ENCODE data around the gene TSPAN31. TPM values are rescaled to one million over a fixed set of nuclear protein-coding genes. Genes with fewer than 3 reads are reported as not detected.
"Not testable (repeated sequence)": the region's sequence is repeated elsewhere in the genome, so short reads cannot be mapped to it uniquely, and the experiment has no call there.

TSPAN31 gene
- total RNA-seq, 1 experiment from 2014 or later: 46.9 TPM

DNA sequence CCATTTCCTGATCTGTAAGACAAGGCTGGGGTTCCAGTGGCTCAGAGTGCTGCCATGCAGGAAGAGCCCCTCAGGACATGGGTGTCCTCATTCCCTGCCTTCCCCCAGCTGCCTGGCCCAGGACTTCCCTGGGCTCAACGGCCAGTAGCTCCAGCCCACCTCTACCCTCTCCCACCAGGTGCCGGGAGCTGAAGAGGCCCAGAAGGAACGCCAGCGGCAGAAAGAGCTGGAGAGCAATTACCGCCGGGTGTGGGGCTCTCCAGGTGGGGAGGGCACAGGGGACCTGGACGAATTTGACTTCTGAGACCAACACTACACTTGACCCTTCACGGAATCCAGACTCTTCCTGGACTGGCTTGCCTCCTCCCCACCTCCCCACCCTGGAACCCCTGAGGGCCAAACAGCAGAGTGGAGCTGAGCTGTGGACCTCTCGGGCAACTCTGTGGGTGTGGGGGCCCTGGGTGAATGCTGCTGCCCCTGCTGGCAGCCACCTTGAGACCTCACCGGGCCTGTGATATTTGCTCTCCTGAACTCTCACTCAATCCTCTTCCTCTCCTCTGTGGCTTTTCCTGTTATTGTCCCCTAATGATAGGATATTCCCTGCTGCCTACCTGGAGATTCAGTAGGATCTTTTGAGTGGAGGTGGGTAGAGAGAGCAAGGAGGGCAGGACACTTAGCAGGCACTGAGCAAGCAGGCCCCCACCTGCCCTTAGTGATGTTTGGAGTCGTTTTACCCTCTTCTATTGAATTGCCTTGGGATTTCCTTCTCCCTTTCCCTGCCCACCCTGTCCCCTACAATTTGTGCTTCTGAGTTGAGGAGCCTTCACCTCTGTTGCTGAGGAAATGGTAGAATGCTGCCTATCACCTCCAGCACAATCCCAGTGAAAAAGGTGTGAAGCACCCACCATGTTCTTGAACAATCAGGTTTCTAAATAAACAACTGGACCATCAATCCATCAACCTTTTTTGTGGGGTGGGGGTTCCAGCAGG, 23.9 kb upstream of the TSPAN31 start:
- DNase-seq (ENCODE audit: low spot score): no peak
- in situ Hi-C loops (cut with HindIII; ENCODE audit: low sequenced_read_pairs): no loop called here

DNA sequence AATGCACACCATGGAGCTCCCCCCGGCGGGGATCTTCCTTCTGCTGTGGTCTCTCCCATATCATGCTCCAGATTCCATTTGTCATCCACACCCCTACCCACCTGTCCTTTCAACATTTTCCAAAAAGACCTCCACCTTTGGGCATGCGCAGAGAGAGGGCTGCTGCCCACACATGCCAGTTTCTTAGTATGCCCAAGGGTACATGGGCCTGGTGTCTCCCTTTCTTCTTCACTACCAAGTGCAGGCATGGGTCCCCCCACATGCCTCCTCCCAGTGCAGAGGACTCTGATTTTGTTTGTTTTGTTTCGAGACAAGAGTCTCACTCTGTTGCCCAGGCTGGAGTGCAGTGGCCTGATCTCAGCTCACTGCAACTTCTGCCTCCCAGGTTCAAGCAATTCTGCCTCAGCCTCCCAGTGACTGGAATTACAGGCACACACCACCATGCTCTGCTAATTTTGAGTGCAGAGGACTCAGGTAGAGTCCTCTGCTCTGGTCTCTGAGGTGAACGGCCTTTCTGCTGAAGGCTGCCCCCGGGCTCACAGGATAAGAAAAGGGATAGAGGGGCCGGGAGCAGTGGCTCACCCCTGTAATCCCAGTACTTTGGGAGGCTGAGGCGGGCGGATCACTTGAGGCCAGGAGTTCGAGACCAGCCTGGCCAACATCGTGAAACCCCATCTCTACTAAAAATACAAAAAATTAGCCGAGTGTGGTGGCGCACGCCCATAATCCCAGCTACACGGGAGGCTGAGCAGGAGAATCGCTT, 22.8 kb upstream of the TSPAN31 start:
- in situ Hi-C loops (cut with HindIII; ENCODE audit: low sequenced_read_pairs); DNase-seq (ENCODE audit: low spot score): not testable (repeated sequence)

DNA sequence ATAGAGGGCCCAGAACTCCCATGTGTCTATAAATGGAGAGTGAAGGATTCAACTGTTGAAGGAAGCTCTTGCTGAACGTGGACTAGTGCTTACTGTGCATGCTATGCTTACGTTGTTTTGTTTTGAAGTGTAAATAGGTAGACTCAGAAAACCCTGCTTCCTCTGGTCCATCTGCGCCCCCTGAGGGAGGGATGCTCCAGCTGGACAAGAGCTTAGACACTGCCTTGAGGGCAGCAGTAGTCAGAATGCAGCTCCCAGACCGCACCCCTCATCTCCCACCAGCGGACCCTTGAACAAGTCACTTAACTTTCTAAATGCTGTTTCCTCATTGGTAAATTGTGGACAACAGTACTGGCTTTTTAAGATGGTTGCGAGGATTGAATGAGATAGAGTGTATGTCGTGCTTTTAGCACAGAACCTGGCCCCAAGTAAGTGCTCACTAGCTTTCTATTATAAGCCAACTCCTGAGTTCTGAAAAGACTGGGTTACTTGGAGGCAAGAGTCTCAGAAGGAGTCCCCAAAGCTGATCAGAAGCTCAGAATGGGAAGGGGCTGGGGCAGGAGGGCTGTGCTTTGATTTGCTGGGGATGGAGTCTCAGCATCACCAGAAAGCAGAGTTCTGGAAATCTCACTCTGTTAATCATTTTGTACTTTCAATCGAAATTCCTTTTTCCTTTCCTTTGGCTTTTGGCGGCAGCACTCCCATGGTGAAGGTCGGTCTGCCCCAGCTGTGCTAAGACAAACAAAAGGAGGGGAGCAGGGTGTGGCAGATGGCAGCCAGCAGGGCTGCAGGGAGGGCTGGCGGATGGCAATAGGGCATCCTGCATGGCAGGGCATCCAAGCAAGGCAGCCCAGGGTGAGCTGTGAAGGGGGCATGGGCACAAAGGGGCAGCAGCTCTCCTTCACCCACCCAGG, 21.9 kb upstream of the TSPAN31 start:
- peak; percentile 38 for DNase-seq (ENCODE audit: low spot score)
- in situ Hi-C loops (cut with HindIII; ENCODE audit: low sequenced_read_pairs): no loop called here

DNA sequence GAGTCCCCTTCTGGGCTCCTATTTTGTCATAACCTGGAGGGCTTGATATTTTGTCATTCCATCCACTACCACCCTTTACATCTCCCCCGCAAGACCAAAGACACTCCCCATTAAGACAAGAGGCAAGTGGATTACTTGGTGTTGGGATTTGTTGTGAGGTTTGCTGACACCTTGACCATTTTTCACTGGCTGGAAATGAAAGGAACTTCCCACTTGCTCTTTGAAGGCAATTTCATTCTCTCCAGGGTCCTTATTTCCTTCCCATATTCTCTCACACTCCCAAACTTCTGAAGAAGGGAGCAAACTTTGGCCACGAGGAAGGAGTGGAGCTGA, 21.2 kb upstream of the TSPAN31 start:
- DNase-seq (ENCODE audit: low spot score): peak; percentile 18
- in situ Hi-C loops (cut with HindIII; ENCODE audit: low sequenced_read_pairs): no loop called here

DNA sequence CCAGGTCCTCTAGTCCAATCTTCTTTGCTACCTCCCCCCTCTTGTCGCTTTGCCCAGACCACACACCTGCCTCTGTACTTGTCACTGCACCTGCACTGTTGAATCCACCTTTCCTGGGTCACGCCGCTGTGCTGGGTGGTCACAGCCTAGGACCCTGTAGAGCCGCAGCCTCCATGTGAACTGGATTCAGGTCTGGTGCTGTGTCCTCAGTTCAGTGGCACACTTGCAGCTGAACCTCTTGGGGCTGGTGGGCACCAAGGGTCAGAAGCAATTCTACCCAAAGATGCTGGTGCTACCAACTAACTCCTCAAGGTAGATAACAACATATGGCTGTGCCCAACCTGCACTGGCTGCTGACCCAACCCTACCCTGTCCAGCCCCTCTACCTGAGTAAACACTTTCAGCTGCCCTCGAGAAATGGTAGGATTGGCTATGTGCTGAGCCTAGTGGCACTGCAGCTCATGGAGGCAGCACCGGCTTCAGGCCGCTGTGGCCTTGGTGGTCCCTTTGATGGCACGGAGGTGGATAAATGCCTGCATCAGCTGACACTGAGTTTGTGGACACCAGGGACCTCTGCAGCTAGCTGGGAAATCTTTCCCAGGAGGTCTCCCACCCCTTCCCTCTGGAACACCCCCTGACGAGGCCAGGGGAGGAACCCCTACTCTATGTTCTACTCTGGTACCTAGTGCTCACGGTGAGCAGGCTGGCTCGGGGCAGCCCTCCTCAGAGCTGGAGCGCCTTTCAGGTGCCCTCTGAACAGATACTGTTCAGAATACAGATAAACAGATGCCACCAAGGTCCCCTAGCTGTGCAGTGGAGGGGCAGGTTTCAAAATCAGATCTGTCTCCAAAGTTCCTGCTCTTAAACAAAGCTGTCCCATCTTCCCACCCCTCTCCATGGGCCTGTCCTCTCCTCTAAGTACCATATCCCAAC, 20.6 kb upstream of the TSPAN31 start:
- no peak for DNase-seq (ENCODE audit: low spot score)
- in situ Hi-C loops (cut with HindIII; ENCODE audit: low sequenced_read_pairs): no loop called here

DNA sequence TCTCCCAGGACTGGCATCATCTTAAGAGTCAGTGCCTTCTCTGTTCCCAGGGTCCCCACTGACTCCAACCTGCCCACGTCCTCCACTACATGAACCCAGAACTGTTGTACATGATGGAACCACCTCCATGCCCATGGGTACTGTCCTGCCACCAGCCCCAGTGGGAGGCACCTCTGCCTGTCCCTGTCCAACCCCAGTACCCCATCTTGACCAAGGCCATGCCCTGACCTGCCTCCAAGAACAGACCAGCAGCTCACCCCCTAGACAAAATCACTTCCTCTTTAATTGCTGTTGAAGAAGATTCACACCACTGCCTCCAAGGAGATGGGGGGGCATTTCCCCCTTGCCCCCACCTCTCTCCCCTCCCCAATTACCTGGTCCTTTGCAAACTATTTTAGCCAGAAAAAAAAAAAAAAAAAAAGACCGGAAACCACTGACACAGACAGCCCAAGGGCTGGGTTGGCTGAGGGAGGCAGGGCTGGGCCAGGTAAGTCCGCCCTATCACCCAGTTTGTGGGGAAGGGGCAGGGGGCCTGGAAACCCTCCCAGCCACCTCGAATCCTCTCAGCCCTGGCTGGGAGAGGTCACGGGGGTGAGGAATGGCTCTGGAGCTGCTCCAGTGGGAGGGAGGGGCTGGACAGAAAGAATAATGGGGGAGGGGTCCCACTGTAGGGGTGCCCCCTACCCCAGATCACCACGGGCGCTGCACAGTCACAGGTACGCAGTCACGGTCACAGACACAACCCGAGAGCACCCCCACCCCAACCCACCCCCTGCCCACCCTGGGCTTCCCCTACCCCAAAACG, 19.7 kb upstream of the TSPAN31 start:
- no peak for DNase-seq (ENCODE audit: low spot score)
- in situ Hi-C loops (cut with HindIII; ENCODE audit: low sequenced_read_pairs): no loop called here

DNA sequence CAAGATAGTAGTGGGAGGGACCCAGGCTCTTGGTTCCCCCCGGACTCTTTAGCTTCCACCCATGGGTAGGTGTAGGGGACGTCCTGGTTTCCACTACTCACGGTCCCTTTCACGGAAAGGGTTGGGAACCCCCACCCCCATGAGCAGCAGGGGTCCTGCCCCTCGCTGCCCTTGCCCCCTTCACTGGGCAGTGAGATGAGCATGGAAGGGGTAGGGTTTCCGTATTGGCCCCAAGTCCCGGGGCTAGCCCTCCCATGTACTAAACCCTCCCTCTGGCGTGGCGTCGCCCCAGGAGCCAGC, 19.0 kb upstream of the TSPAN31 start:
- in situ Hi-C loops (cut with HindIII; ENCODE audit: low sequenced_read_pairs): no loop called here
- no peak for DNase-seq (ENCODE audit: low spot score)

DNA sequence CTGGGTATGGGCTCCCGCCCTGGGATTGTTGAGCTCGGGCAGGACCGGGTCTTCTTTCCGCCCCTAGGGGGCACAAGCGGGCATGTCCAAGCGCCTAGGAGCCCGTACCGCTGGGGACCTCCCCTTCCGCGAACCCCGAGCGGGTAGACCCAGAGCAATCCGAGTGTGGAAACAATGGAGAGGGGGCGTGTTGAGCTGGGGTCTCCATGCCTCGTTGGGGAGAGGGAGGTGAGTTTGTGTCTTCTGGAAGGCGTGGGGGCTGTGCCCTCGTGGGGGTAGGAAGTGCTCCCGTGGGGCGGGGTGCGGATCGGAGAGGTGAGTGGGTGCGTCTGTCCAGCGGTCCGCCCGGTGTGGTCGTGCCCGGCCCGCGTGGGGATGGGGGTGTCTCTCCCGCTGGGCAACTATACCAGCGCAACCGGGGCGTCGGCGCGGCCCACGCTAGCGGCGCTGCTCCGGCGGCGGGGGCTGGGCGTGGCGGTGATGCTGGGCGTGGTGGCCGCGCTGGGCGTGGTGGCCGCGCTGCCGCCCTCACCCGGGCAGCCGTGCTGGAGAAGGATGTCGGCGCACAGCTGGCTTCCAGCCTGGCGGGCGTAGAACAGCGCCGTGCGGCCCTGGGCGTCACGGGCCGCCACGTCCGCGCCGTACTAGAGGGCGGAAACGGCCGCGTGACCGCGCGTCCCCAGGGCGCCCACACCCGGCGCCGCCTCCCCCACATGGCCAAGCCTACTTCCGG, 18.5 kb upstream of the TSPAN31 start:
- in situ Hi-C loops (cut with HindIII; ENCODE audit: low sequenced_read_pairs): no loop called here
- DNase-seq (ENCODE audit: low spot score): peak; percentile 64

DNA sequence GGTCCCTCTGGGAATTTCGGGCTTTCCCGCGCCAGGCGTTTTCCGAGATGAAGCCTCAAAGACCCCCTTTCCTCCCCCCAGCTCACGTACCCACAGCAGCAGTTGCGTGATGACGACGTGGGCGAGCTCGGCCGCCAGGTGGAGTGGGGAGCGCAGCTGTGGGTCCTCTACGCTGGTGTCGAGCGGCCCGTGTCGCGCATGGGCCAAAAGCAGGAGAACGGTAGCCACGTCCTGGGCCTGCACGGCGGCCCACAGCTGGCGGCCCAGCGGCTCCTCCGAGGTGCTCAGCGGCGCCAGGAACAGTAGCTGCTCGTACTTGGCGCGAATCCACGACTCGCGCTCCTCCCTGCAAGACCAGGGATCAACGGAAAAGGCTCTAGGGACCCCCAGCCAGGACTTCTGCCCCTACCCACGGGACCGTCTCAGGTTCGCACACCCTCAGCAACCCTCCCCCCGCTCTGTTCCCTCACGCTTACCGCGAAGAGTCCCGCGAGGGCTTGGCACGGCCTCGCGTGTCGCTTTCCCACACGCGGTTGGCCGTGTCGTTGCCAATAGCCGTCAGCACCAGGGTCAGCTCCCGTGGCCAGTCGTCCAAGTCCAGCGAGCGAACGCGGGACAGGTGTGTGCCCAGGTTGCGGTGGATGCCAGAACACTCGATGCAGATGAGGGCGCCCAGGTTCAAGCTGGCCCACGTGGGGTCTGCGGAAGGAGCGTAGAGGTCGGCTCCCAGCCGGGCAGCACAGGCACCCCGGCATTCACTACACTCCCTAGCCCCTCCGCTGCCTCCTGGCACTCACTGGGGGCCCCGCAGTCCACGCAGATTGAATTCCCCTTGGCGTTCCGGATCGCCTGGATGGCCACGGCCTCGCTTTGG, 17.7 kb upstream of the TSPAN31 start:
- in situ Hi-C loops (cut with HindIII; ENCODE audit: low sequenced_read_pairs): no loop called here
- DNase-seq (ENCODE audit: low spot score): peak; percentile 38

DNA sequence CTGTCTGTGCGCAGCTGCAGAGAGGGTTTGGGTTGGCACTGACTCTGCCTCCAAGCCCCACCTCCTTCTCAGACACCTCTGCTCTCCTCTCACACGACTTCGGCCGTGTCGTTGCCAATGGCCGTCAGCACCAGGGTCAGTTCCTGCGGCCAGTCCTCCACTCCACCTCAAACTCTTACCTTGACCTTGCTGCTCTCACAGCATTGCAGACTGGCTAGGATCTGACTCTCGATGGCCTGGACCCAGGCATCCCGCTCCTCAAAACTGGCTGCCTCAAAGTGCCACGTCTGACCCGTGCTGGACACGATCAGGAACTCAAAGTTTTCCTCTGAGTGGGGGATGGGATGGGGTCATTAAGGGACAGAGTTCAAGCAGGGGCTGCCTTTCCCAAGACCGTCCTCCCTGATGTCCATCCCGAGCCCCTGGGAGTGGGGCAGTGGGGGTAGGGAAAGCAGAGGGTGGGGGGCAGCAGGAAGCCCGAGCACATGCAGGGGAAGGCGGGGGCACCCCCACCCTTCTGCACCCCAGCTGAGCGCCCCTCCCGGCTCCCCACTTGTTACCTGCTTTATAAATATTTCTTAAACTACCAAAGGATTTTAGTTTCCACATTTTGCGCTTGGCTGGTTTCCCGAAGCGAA, 17.0 kb upstream of the TSPAN31 start:
- in situ Hi-C loops (cut with HindIII; ENCODE audit: low sequenced_read_pairs): no loop called here
- peak; percentile 64 for DNase-seq (ENCODE audit: low spot score)

DNA sequence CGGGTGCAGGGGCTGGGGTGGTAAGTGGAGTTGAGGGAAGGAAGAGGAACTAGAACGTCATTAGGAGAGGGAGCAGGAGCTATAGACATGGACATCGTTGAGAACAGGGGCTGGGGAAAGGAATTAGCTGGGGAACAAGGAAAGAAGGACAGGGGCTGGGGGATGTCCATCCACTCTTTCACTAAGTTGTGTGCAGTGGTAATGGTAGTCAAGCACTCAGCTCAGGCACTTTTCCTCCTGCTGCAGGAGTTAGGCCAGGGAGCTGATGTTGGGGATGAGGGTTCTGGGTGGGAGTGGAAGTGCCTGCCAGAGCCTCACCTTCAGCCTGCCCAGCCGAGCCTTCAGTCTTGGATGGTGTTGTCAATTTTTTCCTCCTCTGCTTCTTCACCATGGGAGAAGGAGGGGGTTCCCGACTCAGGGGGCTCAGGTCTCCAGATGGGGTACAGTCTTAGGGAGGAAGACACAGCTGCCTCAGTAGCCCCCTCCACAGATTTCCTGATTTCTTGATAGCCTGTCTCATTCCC, 15.5 kb upstream of the TSPAN31 start:
- in situ Hi-C loops (cut with HindIII; ENCODE audit: low sequenced_read_pairs): no loop called here
- DNase-seq (ENCODE audit: low spot score): peak; percentile 4

DNA sequence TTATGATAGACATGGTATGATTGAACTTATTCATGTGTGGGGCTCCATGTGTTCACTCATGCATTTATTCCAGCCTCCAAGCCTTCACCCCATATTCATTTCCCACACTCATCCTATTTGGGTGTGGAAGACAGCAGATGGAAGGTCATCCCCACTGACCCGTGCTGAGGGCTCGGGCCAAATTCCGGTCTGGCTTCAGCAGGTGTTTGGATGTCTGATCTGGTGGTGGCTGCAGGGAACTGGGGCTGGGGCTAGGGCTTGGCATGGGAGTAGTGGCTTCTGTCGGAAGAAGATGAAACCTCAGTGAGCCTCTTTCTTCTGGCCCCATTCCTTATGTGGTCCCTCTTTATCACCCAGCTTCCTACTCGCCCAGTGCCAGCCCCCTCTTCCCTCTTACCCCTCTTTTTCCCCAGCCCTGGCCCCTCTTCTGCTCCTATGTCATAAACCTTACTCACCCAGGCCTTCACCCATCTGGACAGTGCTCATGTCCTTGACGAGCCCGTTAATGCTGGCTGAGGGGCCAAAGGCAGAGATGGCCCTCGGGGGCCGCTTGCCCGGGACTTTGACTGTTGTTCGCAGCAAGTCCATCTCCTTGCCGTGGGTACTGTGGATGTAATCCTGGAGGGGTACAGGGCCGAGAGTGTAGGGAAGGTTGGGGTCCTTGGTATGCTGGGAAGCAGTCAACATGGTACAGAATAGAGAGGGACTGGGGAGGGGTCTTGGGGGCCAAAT, 14.3 kb upstream of the TSPAN31 start:
- in situ Hi-C loops (cut with HindIII; ENCODE audit: low sequenced_read_pairs): no loop called here
- peak; percentile 59 for DNase-seq (ENCODE audit: low spot score)

DNA sequence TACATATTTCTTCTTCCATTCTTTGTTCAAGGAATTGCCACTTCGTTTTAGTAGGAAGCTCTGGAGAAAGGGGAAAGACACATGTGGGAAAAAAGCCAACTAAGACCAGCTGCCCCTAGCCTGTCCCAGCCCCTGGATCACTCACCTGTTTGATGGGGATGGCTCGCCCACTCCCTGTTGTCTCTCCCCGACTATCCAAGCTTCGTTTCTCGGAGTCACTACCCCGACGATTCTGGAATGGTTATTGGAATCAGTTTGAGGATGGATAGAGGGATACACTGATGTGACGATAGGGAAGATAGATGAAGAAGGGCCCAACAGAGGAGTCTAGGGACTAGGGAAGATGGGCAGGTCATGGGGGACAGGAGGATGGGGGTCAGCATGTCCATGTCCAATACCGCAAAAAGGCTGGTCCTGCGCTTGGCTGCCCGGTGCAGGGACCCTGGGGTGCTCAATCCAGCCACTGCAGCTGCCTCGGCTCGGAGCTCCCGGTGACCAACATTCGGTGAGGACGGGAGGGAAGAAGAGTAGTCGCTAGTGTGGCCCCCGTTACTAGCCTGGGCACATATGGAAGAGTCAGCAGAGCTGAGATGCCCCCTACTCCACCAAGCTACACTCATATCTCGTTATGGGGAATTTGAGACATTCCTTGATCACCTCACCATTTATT, 13.3 kb upstream of the TSPAN31 start:
- in situ Hi-C loops (cut with HindIII; ENCODE audit: low sequenced_read_pairs): no loop called here
- DNase-seq (ENCODE audit: low spot score): no peak

DNA sequence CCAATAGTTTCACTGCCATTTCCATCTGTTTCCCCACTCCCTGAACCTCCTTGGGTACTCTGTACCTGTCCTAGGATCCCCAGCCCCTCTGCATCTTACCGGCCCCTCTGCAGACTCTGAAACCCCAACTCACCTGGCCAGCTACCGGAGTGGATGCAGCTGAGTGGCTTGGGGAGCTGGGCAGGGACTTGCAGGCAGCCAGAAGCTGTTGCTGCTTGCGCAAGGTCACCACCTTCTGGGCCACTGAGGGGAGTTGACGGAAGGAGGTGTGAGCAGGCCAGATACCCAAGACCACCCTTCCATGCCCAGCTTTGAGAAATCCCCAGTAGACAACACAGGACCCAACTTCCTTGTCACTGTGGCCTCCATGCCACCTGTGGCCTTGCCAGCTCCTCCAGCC, 12.6 kb upstream of the TSPAN31 start:
- in situ Hi-C loops (cut with HindIII; ENCODE audit: low sequenced_read_pairs): no loop called here
- no peak for DNase-seq (ENCODE audit: low spot score)

All from G401 (cell line).